Heart left ventricle (tissue), 13 donors: ENCODE data around the gene ZNF511.

Source experiments
- CTCF ChIP-seq, 12 donors: fragments of 200-600 bp; sonication (generic) in 4 of 12; IDR thresholded peaks; one replicate each; pipeline versions ENCODE4 v1.5.0 to v1.8.0; 2018 to 2022; ENCODE audit warnings: antibody characterized with exemption in 12 of 12, mild to moderate bottlenecking in 5 of 12
- POLR2A ChIP-seq, 2 donors: fragments of 450-650 bp; IDR thresholded peaks; one replicate each; pipeline ENCODE4 v1.6.1; 2017; ENCODE audit warnings: antibody characterized with exemption in 2 of 2, mild to moderate bottlenecking in 2 of 2, moderate library complexity in 2 of 2
- donor health status: ischemic (EF 13 %, LVEDD 7.1; RV severe dilation, severe dysfunction).
- donor health status: DM: no; HTN: yes; CAD: no.
- donor health status: DM: no; HTN: no; CAD: no.
- donor health status: ischemic (EF 25% LVEDD 6.9; RV normal size, moderate dysfunction).
- donor health status: ischemic (EF 25% LVEDD 5.7; RV mildly dilated, moderate dysfunction).
- donor health status: ischemic (EF 35%, LVEDD 5.7; RV mildly dilated, moderate dysfunction).
- donor health status: nonischemic (EF 11% LVEDD 7.7; RV severe dilation, severe dysfunction).
- donor health status: DM: yes; HTN: yes; CAD: no.
- donor health status: PGD.
- donor health status: ischemic (EF 29% LVEDD 5.4; RV normal size, mild dysfunction).
- donor health status: nonischemic (EF 23%, LVEDD 6.1; RV moderate dilation, normal function).

- TF ChIP-seq CTCF (IDR thresholded peaks at IDR 0.05) (no peak), POLR2A (IDR thresholded peaks at IDR 0.05) (no peak)
These were observed 40.9 kb downstream of the ZNF511 start for GRCh38 chr10:133349577-133350011.
